ENCODE data around the gene ZSCAN2.
"Not testable (repeated sequence)": the region's sequence is repeated elsewhere in the genome, so short reads cannot be mapped to it uniquely, and the experiment has no call there.

Gene ZSCAN2

GRCh38 chr15:84582583-84583157 lies 18.1 kb upstream of the ZSCAN2 start:
- no peak for TF ChIP-seq CTCF (conservative IDR thresholded peaks at IDR 0.05; ENCODE audit: low read depth, low read length)
- no peak overlapping the region for H3K4me3 ChIP-seq (ENCODE audit: low read depth, low read length)
- DNase-seq (ENCODE audit: low read depth), result no peak

- H3K4me3 ChIP-seq (ENCODE audit: low read depth, low read length); DNase-seq (ENCODE audit: low read depth): not testable (repeated sequence)
These were observed 16.9 kb upstream of the ZSCAN2 start for GRCh38 chr15:84583921-84584320.

GRCh38 chr15:84586696-84587095 lies 14.1 kb upstream of the ZSCAN2 start:
- DNase-seq (ENCODE audit: low read depth), result peak; percentile 61
- TF ChIP-seq CTCF (conservative IDR thresholded peaks at IDR 0.05; ENCODE audit: low read depth, low read length), result no peak
- H3K4me3 ChIP-seq (ENCODE audit: low read depth, low read length), result no peak overlapping the region

GRCh38 chr15:84588053-84588874 lies 12.5 kb upstream of the ZSCAN2 start:
- TF ChIP-seq CTCF (conservative IDR thresholded peaks at IDR 0.05; ENCODE audit: low read depth, low read length), result peak; percentile 76
- DNase-seq (ENCODE audit: low read depth), result peak; percentile 77
- H3K4me3 ChIP-seq (ENCODE audit: low read depth, low read length), result peak overlapping the region; percentile 47

GRCh38 chr15:84590406-84590805 lies 10.4 kb upstream of the ZSCAN2 start:
- no peak for TF ChIP-seq CTCF (conservative IDR thresholded peaks at IDR 0.05; ENCODE audit: low read depth, low read length)
- peak; percentile 77 for DNase-seq (ENCODE audit: low read depth)
- no peak overlapping the region for H3K4me3 ChIP-seq (ENCODE audit: low read depth, low read length)

GRCh38 chr15:84591815-84592214 lies 9.0 kb upstream of the ZSCAN2 start:
- no peak for TF ChIP-seq CTCF (conservative IDR thresholded peaks at IDR 0.05; ENCODE audit: low read depth, low read length)
- H3K4me3 ChIP-seq (ENCODE audit: low read depth, low read length), result no peak overlapping the region
- DNase-seq (ENCODE audit: low read depth), result no peak

- no peak overlapping the region for H3K4me3 ChIP-seq (ENCODE audit: low read depth, low read length)
- no peak for DNase-seq (ENCODE audit: low read depth)
- TF ChIP-seq CTCF (conservative IDR thresholded peaks at IDR 0.05; ENCODE audit: low read depth, low read length), result no peak
These were observed 6.1 kb upstream of the ZSCAN2 start for GRCh38 chr15:84594617-84595290.

Measured in choroid plexus epithelial cell (primary cell).